Panc1 (cell line): ENCODE measurements around the gene SLC8A1.

Experiments
- POLR2AphosphoS5 ChIP-seq: IDR thresholded peaks from 2 replicates; pipeline ENCODE4 v1.6.1; 2012; ENCODE audit warnings: mild to moderate bottlenecking, low read depth, low read length, moderate library complexity
- REST ChIP-seq, 2 experiments: IDR thresholded peaks; 2 replicates each; pipeline ENCODE4 v1.6.1; 2011 to 2012; ENCODE audit warnings: low read depth in 2 of 2, control low read depth in 1 of 2, low read length in 1 of 2, mild to moderate bottlenecking in 1 of 2, moderate library complexity in 1 of 2; ENCODE audit not compliant: insufficient read depth in 1 of 2
- SIN3A ChIP-seq: IDR thresholded peaks from 2 replicates; pipeline ENCODE4 v1.6.1; 2012; ENCODE audit warnings: low read depth, mild to moderate bottlenecking, low read length, moderate library complexity, borderline replicate concordance; ENCODE audit not compliant: insufficient read depth
- TCF7L2 ChIP-seq: IDR thresholded peaks from 2 replicates; pipeline ENCODE4 v1.6.1; 2011; ENCODE audit warnings: mild to moderate bottlenecking, low read depth, low read length, inconsistent platforms
- TF ChIP-seq, protein P1 (sequence below): fragments of 450-650 bp; IDR thresholded peaks from 2 replicates; pipeline ENCODE4 v1.5.1; 2017; ENCODE audit warnings: mild to moderate bottlenecking

DNA sequence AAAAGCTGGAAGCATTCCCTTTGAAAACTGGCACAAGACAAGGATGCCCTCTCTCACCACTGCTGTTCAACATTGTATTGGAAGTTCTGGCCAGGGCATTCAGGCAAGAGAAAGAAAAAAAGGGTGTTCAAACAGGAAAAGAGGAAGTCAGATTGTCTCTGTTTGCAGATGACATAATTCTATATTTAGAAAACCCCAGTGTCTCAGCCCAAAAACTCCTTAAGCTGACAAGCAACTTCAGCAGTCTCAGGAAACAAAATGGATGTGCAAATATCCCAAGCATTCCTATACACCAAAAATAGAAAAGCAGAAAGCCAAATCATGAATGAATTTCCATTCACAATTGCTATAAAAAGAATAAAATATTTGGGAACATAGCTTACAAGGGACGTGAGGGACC lies 11.1 kb downstream of the SLC8A1 start:
- TF ChIP-seq, protein P1, sequence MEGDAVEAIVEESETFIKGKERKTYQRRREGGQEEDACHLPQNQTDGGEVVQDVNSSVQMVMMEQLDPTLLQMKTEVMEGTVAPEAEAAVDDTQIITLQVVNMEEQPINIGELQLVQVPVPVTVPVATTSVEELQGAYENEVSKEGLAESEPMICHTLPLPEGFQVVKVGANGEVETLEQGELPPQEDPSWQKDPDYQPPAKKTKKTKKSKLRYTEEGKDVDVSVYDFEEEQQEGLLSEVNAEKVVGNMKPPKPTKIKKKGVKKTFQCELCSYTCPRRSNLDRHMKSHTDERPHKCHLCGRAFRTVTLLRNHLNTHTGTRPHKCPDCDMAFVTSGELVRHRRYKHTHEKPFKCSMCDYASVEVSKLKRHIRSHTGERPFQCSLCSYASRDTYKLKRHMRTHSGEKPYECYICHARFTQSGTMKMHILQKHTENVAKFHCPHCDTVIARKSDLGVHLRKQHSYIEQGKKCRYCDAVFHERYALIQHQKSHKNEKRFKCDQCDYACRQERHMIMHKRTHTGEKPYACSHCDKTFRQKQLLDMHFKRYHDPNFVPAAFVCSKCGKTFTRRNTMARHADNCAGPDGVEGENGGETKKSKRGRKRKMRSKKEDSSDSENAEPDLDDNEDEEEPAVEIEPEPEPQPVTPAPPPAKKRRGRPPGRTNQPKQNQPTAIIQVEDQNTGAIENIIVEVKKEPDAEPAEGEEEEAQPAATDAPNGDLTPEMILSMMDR, result no peak
- TF ChIP-seq SIN3A (no peak), TCF7L2 (no peak), REST (IDR thresholded peaks at IDR 0.05; ENCODE audit: insufficient read depth in 1 of 2, low read depth in 2 of 2, low read length in 1 of 2) (no peak), POLR2AphosphoS5 (no peak)
